HEK293T (cell line): ENCODE results near the gene HTT-AS.

Experiments used
- ELF4 ChIP-seq: fragments of 450-650 bp; IDR thresholded peaks from 2 replicates; pipeline ENCODE4 v1.6.1; 2017; ENCODE audit warnings: antibody characterized with exemption
- FOXA1 ChIP-seq: fragments of 450-650 bp; IDR thresholded peaks from 2 replicates; pipeline ENCODE4 v1.6.1; 2016; ENCODE audit warnings: mild to moderate bottlenecking
- NFRKB ChIP-seq: fragments of 450-650 bp; IDR thresholded peaks from 2 replicates; pipeline ENCODE4 v1.6.1; 2016; ENCODE audit warnings: mild to moderate bottlenecking, moderate library complexity
- ZNF384 ChIP-seq: fragments of 450-650 bp; IDR thresholded peaks from 2 replicates; pipeline ENCODE4 v1.6.1; 2016

DNA sequence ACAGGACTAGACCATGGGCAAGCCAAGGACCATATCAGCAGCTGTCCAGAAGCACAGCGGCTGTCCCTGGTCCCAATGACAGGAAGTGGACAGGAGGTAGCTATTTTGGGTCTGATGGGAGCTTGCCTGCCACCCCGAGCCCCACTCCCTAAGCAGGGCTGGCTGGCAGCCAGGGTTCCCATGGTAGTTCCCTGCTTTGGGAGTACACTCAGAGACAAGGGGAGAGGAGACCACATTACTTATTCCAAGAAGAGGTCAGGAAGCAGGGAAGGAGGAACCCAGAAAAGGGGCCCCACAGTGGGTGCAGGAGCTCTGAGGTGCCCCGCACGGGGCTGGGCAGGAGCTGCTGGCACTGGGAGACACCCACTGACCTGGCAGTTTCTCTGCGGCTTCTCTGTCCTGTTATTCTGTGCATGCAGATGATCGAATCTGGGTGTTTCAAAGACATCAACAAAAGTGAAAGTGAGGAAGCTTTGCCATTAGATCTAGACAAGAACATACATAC, 36.3 kb downstream of the HTT-AS start:
- TF ChIP-seq NFRKB (no peak), ELF4 (no peak), ZNF384 (no peak), FOXA1 (no peak)
